Endothelial cell of umbilical vein (primary cell): ENCODE results near the gene ETAA1. TPM values are rescaled to one million over a fixed set of nuclear protein-coding genes. Genes with fewer than 3 reads are reported as not detected.
A peak's percentile ranks its signal among the peaks of the same experiment; 100 is the strongest.

Source experiments
- BruUV-seq: library from RNA; stranded (reverse); fragments of 400-500 nt; replicated peaks from 2 replicates; lab custom pipeline; 2021; lab: Mats Ljungman, UMichigan
- CTCF ChIA-PET: fragments of 300-600, 350-600 bp; sonication (Branson Sonifier 250); formaldehyde crosslinking; loops from one replicate; lab custom pipeline; 2021; ENCODE audit warnings: antibody characterized with exemption, inconsistent platforms; lab: Charles Lee
- POLR2A ChIA-PET: fragments of 300-600, 350-600 bp; sonication (Branson Sonifier 250); formaldehyde crosslinking; loops from one replicate; lab custom pipeline; 2021; ENCODE audit warnings: antibody characterized with exemption, inconsistent platforms; lab: Charles Lee
- DNase-seq: peaks from one replicate; pipeline ENCODE4 v3.0.0-alpha.2; 2011; ENCODE audit warnings: low read depth, low spot score
- FAIRE-seq: peaks from 2 replicates; lab custom pipeline; 2011; peaks lifted over from hg19 to GRCh38; lab: Jason Lieb, UNC
- H2AFZ ChIP-seq: 2 replicates; pipeline ENCODE4 v1.6.0; 2012; ENCODE audit warnings: low read depth, low read length, control low read depth, inconsistent platforms
- H3K27ac ChIP-seq: 2 replicates; pipeline ENCODE4 v1.5.1; 2011; ENCODE audit warnings: low read depth, mild to moderate bottlenecking, control low read depth, low read length, moderate library complexity; ENCODE audit not compliant: insufficient read depth
- H3K27me3 ChIP-seq, 2 experiments: 2 replicates each; pipeline versions ENCODE4 v1.6.0 to v1.6.1; 2011; ENCODE audit warnings: low read length in 2 of 2, mixed read lengths in 1 of 2; ENCODE audit not compliant: control insufficient read depth in 2 of 2, insufficient read depth in 2 of 2
- H3K36me3 ChIP-seq, 2 experiments: 2 replicates in 1 of 2; 3 replicates in 1 of 2; pipeline ENCODE4 v1.5.1; 2011; ENCODE audit warnings: low read length in 2 of 2, mild to moderate bottlenecking in 1 of 2, moderate library complexity in 1 of 2; ENCODE audit not compliant: control insufficient read depth in 2 of 2, insufficient read depth in 2 of 2; ENCODE audit errors: extremely low read depth in 1 of 2
- H3K4me1 ChIP-seq: 3 replicates; pipeline ENCODE4 v1.5.1; 2011; ENCODE audit warnings: mild to moderate bottlenecking, low read length; ENCODE audit not compliant: control insufficient read depth, insufficient read depth; ENCODE audit errors: extremely low read depth
- H3K4me2 ChIP-seq: 2 replicates; pipeline ENCODE4 v1.6.1; 2011; ENCODE audit warnings: low read length, control low read depth, mixed read lengths; ENCODE audit not compliant: insufficient read depth
- H3K4me3 ChIP-seq, 3 experiments: fragments of 200-600 bp in 1 of 3; sonication (generic), shearing (Covaris generic) in 1 of 3; replicated peaks in 1 of 3; 2 replicates each; pipeline ENCODE4 v1.5.1; 2011 to 2016; ENCODE audit warnings: control low read depth in 3 of 3, low read length in 3 of 3, mild to moderate bottlenecking in 2 of 3, inconsistent platforms in 1 of 3, low read depth in 1 of 3, moderate library complexity in 1 of 3; ENCODE audit not compliant: insufficient read depth in 1 of 3
- H3K79me2 ChIP-seq: 2 replicates; pipeline ENCODE4 v1.6.0; 2012; ENCODE audit warnings: low read length, inconsistent platforms; ENCODE audit not compliant: control insufficient read depth, insufficient read depth
- H3K9ac ChIP-seq: replicated peaks from 2 replicates; pipeline ENCODE3; 2011; ENCODE audit warnings: low read length, control low read depth; ENCODE audit not compliant: insufficient read depth; ENCODE audit errors: extremely low read depth
- H3K9me1 ChIP-seq: replicated peaks from 3 replicates; pipeline ENCODE4 v1.6.0; 2011; ENCODE audit warnings: mild to moderate bottlenecking, low read length; ENCODE audit not compliant: control insufficient read depth, insufficient read depth; ENCODE audit errors: extremely low read depth
- H3K9me3 ChIP-seq: replicated peaks from 2 replicates; pipeline ENCODE4 v1.5.1; 2012; ENCODE audit warnings: low read length, inconsistent platforms; ENCODE audit not compliant: control insufficient read depth, insufficient read depth
- H4K20me1 ChIP-seq: replicated peaks from 2 replicates; pipeline ENCODE3; 2011; ENCODE audit warnings: mild to moderate bottlenecking, low read length; ENCODE audit not compliant: control insufficient read depth, insufficient read depth; ENCODE audit errors: extremely low read depth
- CTCF ChIP-seq, 2 donors: IDR thresholded peaks; 1 replicate in 1 of 2; 2 replicates in 1 of 2; pipeline ENCODE4 v1.5.1; 2011; ENCODE audit warnings: low read length in 2 of 2, mild to moderate bottlenecking in 2 of 2, moderate library complexity in 2 of 2, control low read depth in 1 of 2, inconsistent platforms in 1 of 2, low read depth in 1 of 2; ENCODE audit not compliant: insufficient read depth in 1 of 2; ENCODE audit errors: extremely low read depth in 1 of 2
- EZH2 ChIP-seq: IDR thresholded peaks from 2 replicates; pipeline ENCODE4 v1.6.1; 2012; ENCODE audit warnings: borderline replicate concordance, low read depth, mild to moderate bottlenecking, moderate library complexity, low read length, inconsistent platforms; ENCODE audit not compliant: severe bottlenecking
- FOS ChIP-seq: IDR thresholded peaks from 2 replicates; pipeline ENCODE4 v1.6.1; 2011; ENCODE audit warnings: mild to moderate bottlenecking, low read length, moderate library complexity, borderline replicate concordance; ENCODE audit not compliant: insufficient read depth
- GATA2 ChIP-seq: IDR thresholded peaks from 2 replicates; pipeline ENCODE4 v1.7.0; 2011; ENCODE audit warnings: low read depth, mild to moderate bottlenecking, moderate library complexity, mixed read lengths, low read length; ENCODE audit not compliant: insufficient read length, insufficient read depth
- JUN ChIP-seq: IDR thresholded peaks from 2 replicates; pipeline ENCODE4 v1.6.1; 2011; ENCODE audit warnings: borderline replicate concordance, low read depth; ENCODE audit not compliant: insufficient read length, insufficient read depth
- MAX ChIP-seq: IDR thresholded peaks from 2 replicates; pipeline ENCODE4 v1.6.1; 2011; ENCODE audit not compliant: insufficient read depth, insufficient read length
- MYC ChIP-seq: IDR thresholded peaks from one replicate; pipeline ENCODE4 v1.6.1; 2011; ENCODE audit warnings: mild to moderate bottlenecking, low read depth, low read length
- POLR2A ChIP-seq: IDR thresholded peaks from 2 replicates; pipeline ENCODE4 v1.6.1; 2012; ENCODE audit warnings: low read depth, mild to moderate bottlenecking, control low read depth, low read length
- POLR2AphosphoS5 ChIP-seq: IDR thresholded peaks from 2 replicates; pipeline ENCODE4 v1.6.1; 2012; ENCODE audit warnings: low read depth, mild to moderate bottlenecking, control low read depth, low read length, moderate library complexity; ENCODE audit not compliant: insufficient read depth
- dilution Hi-C: fragments of 300-500 bp; cut with MboI; formaldehyde crosslinking; loops from one replicate; pipeline ENCODE4 v1.15.0; 2019; ENCODE audit warnings: low sequenced_read_pairs; ENCODE audit not compliant: extremely low pct_ligation_motif_present
- intact Hi-C: fragments of 100-400 bp; cut with micrococcal nuclease; formaldehyde crosslinking; loops from one replicate; pipeline ENCODE4 v1.10.0; 2022
- polyA plus RNA-seq, 4 experiments: library from polyadenylated mRNA; depleted of rRNA in 3 of 4; stranded (reverse) in 3 of 4; unstranded in 1 of 4; fragments of >200 nt; gene quantifications; 2 replicates each; pipeline versions ENCODE4 v1.2.1 to v1.2.3, GENCODE V29; 2011 to 2012; ENCODE audit warnings: missing spikeins in 1 of 4
- total RNA-seq: library from RNA; stranded (reverse); gene quantifications from 2 replicates; pipeline ENCODE4 v1.2.3, GENCODE V29; 2021

The ETAA1 gene
- total and polyA plus RNA-seq, 2 donors (not counting 3 experiments of a cell fraction or from before 2014, with no cell fraction given), result 4.9 to 15.9 TPM

- dilution Hi-C loops, result no loop called here
- Histone ChIP-seq H3K27me3 (no peaks in the 10 kb centered on the region), H3K4me2 (peak overlapping the region; percentile 97), H3K4me1 (peaks cover 46% of the 10 kb centered on the region), H3K9me1 (no peaks in the 10 kb centered on the region), H2AFZ (no peak overlapping the region), H3K9me3 (no peaks in the 10 kb centered on the region), H3K4me3 (peak overlapping the region in 1 of 3 experiments; percentile 14), H3K27ac (peak overlapping the region; percentile 83), H3K9ac (peak overlapping the region; percentile 85), H3K36me3 (peaks cover 3 to 25% of the 10 kb centered on the region in 2 experiments), H3K79me2 (peaks cover 24% of the 10 kb centered on the region), H4K20me1 (no peaks in the 10 kb centered on the region)
- peak; percentile 60 for DNase-seq
- FAIRE-seq, result no peak
- intact Hi-C loops, result loop anchor here (1.0 to 5.0 kb wide), 5 partner anchors 160 to 631 kb away; no protein-coding TSS in a partner anchor
- no peak for TF ChIP-seq EZH2
- no peak for TF ChIP-seq POLR2AphosphoS5
- no peak for TF ChIP-seq MAX
- TF ChIP-seq CTCF (IDR thresholded peaks at IDR 0.05; ENCODE audit: extremely low read depth in 1 of 2, insufficient read depth in 1 of 2, low read depth in 1 of 2, low read length in 2 of 2), result no peak
- peak; percentile 73 for TF ChIP-seq FOS
- TF ChIP-seq GATA2, result no peak
- TF ChIP-seq JUN, result peak; percentile 77
- TF ChIP-seq MYC, result no peak
- no peak for TF ChIP-seq POLR2A
- ChIA-PET CTCF (interaction anchor here (1.1 to 2.4 kb wide), 6 partner anchors 10 to 631 kb away, joined by 4 to 18 read pairs (median 7); no protein-coding TSS in a partner anchor), POLR2A (interaction anchor here (1.3 kb wide), 1 partner anchor 11 kb away, joined by 4 read pairs; no protein-coding TSS in a partner anchor)
- TSS peak; percentile 32 for BruUV-seq
Observed at GRCh38 chr2:67400560-67401485, 3.7 kb downstream of the ETAA1 start.
